Liver (tissue), 2 donors: ENCODE results near the gene CHST3.

ENCODE experiments used
- CTCF ChIP-seq: fragments of 150-350 bp; IDR thresholded peaks from 2 replicates; pipeline ENCODE4 v1.5.1; 2017; ENCODE audit warnings: improper control_type of control experiment, low read depth, low read length; ENCODE audit not compliant: missing input control
- TF ChIP-seq, protein P1 (sequence below): IDR thresholded peaks from 2 replicates; pipeline ENCODE4 v1.6.1; 2016; ENCODE audit warnings: antibody characterized with exemption
- donor health status: healthy.

DNA sequence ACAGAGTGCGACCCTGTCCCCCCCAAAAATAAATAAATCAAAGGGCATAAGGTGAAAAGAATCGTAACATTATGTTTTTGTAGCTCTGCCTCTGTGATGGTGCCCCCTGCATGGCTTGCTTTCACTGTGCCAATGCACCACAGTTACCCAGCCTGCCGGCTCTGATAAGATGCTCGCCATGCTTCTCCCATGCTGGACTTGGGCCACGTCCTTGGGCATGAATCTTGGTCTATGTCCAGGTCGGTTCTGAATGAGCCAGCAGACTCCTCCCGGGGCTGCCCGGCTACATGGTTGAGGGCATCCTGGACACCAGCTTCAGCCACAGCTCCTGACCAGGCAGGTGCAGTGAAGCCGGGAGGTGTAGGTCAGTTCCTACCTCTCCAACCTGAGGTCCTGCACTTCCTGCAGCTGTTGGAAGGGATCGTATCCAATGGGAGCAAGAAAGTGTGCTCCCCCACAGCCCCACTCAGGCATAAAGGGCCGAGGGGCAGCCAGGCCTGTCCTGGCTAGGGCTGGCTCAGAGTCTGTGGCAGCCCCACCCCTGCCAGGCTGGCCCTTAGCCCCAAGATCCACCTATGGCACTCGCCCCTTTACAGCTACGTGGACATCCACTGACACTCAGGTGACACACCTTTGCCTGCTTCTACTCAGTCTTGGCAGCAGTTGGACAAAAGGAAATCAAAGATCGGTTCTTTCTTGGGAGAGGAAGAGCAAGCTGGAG, 34.1 kb downstream of the CHST3 start:
- TF ChIP-seq CTCF: no peak
- TF ChIP-seq, protein P1, sequence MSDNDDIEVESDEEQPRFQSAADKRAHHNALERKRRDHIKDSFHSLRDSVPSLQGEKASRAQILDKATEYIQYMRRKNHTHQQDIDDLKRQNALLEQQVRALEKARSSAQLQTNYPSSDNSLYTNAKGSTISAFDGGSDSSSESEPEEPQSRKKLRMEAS: no peak
